K562 (cell line): ENCODE results near the gene ADAP2. TPM values are rescaled to one million over a fixed set of nuclear protein-coding genes. Genes with fewer than 3 reads are reported as not detected.

Experiments used
- CBX5 ChIP-seq: IDR thresholded peaks from 2 replicates; pipeline ENCODE4 v1.6.1; 2014; ENCODE audit warnings: low read depth, borderline replicate concordance
- E2F3 ChIP-seq: fragments of 250-450 bp; sonication (Bioruptor Pico); IDR thresholded peaks from 2 replicates; pipeline ENCODE4 v1.4.0; 2020; ENCODE audit warnings: mild to moderate bottlenecking
- FOXP1 ChIP-seq: sonication (generic); formaldehyde crosslinking; IDR thresholded peaks from 2 replicates; pipeline ENCODE4 v1.8.0; 2022; ENCODE audit warnings: mild to moderate bottlenecking, missing genetic modification reagents
- HLTF ChIP-seq: fragments of 450-650 bp; IDR thresholded peaks from 2 replicates; pipeline ENCODE4 v1.6.1; 2016
- HNRNPL ChIP-seq: fragments of 200-400 bp; formaldehyde crosslinking; IDR thresholded peaks from 2 replicates; pipeline ENCODE4 v1.6.1; 2017; ENCODE audit warnings: low read depth, mild to moderate bottlenecking, low read length
- MAFG ChIP-seq: fragments of 450-650 bp; conservative IDR thresholded peaks from 2 replicates; pipeline ENCODE4 v1.6.1; 2016; ENCODE audit warnings: missing genetic modification characterization, missing compliant biosample characterization
- MLLT1 ChIP-seq, 2 experiments: fragments of 450-650 bp; IDR thresholded peaks; 2 replicates each; pipeline ENCODE4 v1.6.1; 2016
- MLX ChIP-seq, 2 experiments: fragments of 450-650 bp in 1 of 2; sonication (generic) in 1 of 2; formaldehyde crosslinking; conservative IDR thresholded peaks; 2 replicates each; pipeline versions ENCODE4 v1.4.0 to v1.8.1; 2020 to 2022; ENCODE audit warnings: mild to moderate bottlenecking in 1 of 2, missing genetic modification reagents in 1 of 2
- PTRF ChIP-seq: fragments of 450-650 bp; IDR thresholded peaks from 2 replicates; pipeline ENCODE4 v1.6.1; 2016; ENCODE audit warnings: mild to moderate bottlenecking, missing genetic modification characterization, missing compliant biosample characterization
- PYGO2 ChIP-seq: fragments of 450-650 bp; IDR thresholded peaks from 2 replicates; pipeline ENCODE4 v1.6.1; 2016; ENCODE audit warnings: mild to moderate bottlenecking, missing genetic modification characterization, moderate library complexity, missing compliant biosample characterization
- RERE ChIP-seq: sonication (generic); formaldehyde crosslinking; IDR thresholded peaks from 2 replicates; pipeline ENCODE4 v1.8.0; 2023; ENCODE audit warnings: missing genetic modification reagents, mild to moderate bottlenecking, borderline replicate concordance
- polyA plus RNA-seq, 8 experiments: library from polyadenylated mRNA; depleted of rRNA in 4 of 8; stranded (reverse) in 5 of 8; unstranded in 3 of 8; fragments of >200 nt; fragmentation: Nextera tagmentation in 2 of 8; fragmentation: Illumina TruSeq in 1 of 8; extraction: Ambion mirVana in 2 of 8; extraction: Trizol in 1 of 8; gene quantifications; 2 replicates each; pipeline versions ENCODE4 v1.2.1 to v1.2.3, GENCODE V29; 2011 to 2014; ENCODE audit warnings: inconsistent platforms in 1 of 8, missing spikeins in 1 of 8
- total RNA-seq, 7 experiments: library from RNA; depleted of rRNA in 6 of 7; stranded (reverse); fragments of >200 nt in 6 of 7; fragmentation: Illumina TruSeq in 2 of 7; extraction: Trizol in 2 of 7; gene quantifications; 2 replicates each; pipeline versions ENCODE4 v1.2.1 to v1.2.3, GENCODE V29; 2011 to 2021; ENCODE audit warnings: low replicate concordance in 1 of 7
- TF ChIP-seq, protein P1 (sequence below): sonication (generic); formaldehyde crosslinking; IDR thresholded peaks from 2 replicates; pipeline ENCODE4 v1.8.0; 2022; ENCODE audit warnings: missing genetic modification reagents, mild to moderate bottlenecking, borderline replicate concordance
- TF ChIP-seq, protein P2 (sequence below): sonication (generic); formaldehyde crosslinking; IDR thresholded peaks from 2 replicates; pipeline ENCODE4 v1.8.0; 2022; ENCODE audit warnings: missing genetic modification reagents, mild to moderate bottlenecking, borderline replicate concordance
- TF ChIP-seq, protein P3 (sequence below): IDR thresholded peaks from 3 replicates; pipeline ENCODE4 v1.6.1; 2011; ENCODE audit warnings: borderline replicate concordance, mild to moderate bottlenecking; ENCODE audit not compliant: insufficient read length, insufficient read depth

The ADAP2 gene
- total and polyA plus RNA-seq, 9 of the 15 experiments (the other 6 are each of a cell fraction or from before 2014, with no cell fraction given): 0.06 to 0.73 (median 0.23) TPM; not detected in 5

GRCh38 chr17:30906101-30906911, 15.4 kb upstream of the ADAP2 start, which contains the start of gene TEFM (continued):
- TF ChIP-seq, protein P1, sequence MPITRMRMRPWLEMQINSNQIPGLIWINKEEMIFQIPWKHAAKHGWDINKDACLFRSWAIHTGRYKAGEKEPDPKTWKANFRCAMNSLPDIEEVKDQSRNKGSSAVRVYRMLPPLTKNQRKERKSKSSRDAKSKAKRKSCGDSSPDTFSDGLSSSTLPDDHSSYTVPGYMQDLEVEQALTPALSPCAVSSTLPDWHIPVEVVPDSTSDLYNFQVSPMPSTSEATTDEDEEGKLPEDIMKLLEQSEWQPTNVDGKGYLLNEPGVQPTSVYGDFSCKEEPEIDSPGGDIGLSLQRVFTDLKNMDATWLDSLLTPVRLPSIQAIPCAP (CRISPR knock-in tag): no peak
- TF ChIP-seq MLX (CRISPR knock-in tag; conservative IDR thresholded peaks at IDR 0.05) (no peak), FOXP1 (CRISPR knock-in tag) (no peak), HNRNPL (no peak), CBX5 (no peak; the same call in 1 of the 2 replicates), PYGO2 (no peak), E2F3 (0 out of 2 replicates have a peak, but pooled peaks have one; percentile 47), PTRF (no peak), RERE (CRISPR knock-in tag) (no peak), MLLT1 (IDR thresholded peaks at IDR 0.05) (0 out of 4 replicates have a peak, but pooled peaks of 1 of the 2 experiments have one; percentile 53), MAFG (no peak), HLTF (peak; percentile 56; the same call in 1 of the 2 replicates)
- TF ChIP-seq, protein P2, sequence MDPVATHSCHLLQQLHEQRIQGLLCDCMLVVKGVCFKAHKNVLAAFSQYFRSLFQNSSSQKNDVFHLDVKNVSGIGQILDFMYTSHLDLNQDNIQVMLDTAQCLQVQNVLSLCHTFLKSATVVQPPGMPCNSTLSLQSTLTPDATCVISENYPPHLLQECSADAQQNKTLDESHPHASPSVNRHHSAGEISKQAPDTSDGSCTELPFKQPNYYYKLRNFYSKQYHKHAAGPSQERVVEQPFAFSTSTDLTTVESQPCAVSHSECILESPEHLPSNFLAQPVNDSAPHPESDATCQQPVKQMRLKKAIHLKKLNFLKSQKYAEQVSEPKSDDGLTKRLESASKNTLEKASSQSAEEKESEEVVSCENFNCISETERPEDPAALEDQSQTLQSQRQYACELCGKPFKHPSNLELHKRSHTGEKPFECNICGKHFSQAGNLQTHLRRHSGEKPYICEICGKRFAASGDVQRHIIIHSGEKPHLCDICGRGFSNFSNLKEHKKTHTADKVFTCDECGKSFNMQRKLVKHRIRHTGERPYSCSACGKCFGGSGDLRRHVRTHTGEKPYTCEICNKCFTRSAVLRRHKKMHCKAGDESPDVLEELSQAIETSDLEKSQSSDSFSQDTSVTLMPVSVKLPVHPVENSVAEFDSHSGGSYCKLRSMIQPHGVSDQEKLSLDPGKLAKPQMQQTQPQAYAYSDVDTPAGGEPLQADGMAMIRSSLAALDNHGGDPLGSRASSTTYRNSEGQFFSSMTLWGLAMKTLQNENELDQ (CRISPR knock-in tag): no peak
- TF ChIP-seq, protein P3, sequence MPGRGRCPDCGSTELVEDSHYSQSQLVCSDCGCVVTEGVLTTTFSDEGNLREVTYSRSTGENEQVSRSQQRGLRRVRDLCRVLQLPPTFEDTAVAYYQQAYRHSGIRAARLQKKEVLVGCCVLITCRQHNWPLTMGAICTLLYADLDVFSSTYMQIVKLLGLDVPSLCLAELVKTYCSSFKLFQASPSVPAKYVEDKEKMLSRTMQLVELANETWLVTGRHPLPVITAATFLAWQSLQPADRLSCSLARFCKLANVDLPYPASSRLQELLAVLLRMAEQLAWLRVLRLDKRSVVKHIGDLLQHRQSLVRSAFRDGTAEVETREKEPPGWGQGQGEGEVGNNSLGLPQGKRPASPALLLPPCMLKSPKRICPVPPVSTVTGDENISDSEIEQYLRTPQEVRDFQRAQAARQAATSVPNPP: no peak
